ENCODE measurements around the gene DDX1.
"Not testable (repeated sequence)": the region's sequence is repeated elsewhere in the genome, so short reads cannot be mapped to it uniquely, and the experiment has no call there.

The DDX1 gene

DNA sequence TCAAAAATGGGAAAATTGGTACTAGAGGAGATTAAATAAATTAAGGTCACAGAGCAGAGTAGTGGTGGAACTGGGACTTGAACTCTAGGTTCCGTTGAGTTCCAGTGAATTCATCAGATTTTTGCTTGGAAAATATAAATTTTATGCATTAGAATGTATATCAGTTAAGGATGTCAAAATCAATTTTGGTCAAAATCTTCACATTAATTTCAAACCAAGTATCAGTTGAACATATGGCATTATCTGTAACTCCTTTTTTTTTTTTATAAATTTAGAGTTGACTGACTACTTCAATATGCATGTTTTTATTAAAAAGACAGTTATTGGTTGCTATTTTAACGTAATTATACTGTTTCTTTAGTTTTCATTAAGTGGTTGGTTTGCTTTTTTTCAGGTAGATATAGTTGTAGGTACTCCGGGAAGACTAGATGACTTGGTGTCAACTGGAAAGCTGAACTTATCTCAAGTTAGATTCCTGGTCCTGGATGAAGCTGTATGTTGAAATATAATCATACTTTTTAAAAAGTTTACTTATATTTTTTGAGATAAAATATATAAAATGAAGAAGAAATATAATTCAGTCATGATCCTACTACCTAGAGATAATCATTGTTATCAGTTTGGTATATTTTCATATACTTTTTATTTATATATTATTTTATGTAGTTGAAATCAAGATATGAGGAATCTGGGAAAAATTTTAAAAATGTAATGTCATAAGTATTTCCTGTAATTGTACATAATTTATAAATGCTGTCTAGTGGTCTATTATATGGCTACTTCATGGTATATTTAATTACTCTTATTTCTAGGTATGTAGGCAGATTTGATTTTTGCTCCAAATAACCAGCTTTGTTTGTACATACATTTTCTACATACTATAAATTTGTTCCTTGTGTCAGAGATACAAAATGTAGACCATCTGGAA, 25.4 kb downstream of the DDX1 start:
- no peak for DNase-seq

DNA sequence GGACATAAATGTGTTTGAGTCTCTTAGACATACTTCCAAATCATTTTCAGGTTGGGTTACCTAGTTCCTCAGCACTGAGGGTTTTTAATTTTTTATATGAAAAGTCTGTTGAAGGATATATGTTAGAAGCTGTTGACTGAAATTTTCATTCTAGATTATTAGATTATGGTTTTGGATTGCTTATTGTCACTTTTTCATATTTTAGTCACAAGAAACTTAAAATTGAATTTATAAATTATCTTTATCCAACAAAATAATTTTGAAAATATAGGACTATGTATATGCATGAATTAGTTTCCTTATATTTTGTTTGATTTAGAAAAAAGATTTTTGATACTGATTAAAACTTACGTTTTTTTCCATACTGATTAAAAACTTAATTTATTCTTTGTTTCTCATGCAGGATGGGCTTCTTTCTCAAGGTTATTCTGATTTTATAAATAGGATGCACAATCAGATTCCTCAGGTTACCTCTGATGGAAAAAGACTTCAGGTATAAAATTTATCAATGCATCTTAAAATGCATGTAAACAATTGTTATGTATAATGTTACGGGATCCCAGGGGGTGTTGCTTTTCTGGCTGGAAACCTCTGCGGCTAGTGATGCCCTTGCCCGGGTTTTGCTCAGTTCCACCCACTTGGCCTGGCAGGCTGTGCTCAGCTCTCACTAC, 26.2 kb downstream of the DDX1 start:
- DNase-seq, result no peak

DNA sequence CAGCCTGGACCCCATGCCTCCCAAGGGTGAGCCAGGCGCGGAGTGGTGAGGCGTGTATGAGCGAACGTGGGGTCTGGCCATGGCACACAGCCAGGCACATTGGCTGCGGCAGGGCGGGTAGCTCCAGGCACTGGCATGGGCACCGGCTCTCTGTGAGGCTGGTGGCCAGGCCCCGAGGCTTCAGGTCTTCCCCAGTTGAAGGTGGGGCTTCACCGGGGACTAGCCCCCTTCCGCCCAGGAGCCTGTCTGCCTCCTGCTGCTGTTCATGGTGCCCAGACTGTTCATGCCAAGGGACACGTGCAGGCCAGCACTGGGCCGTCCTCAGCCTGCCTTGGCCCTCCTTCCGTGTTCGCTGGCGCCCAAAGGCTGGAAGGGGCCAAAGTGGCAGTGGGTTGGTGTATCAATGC, 26.8 kb downstream of the DDX1 start:
- DNase-seq, result no peak

DNA sequence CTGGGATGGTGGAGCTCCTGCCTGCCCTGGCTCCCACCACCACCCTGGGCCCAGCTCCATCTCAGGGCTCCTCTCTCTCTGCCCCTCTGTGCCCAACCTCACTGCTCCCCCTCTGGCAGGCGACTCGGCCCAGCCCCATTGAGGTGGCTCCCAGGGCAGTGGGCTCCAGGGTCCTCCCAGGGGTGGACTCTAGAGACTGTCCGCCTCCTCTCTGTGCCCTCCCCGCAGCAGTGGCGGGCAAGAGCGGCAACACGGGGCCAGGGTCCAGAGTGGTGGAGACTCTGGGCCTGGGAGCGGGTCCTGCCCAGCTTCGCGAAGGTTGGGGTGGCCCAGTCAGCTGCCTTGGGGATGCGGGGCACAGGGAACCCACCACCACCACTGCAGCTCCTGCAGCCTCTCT, 27.4 kb downstream of the DDX1 start:
- DNase-seq, result no peak

DNA sequence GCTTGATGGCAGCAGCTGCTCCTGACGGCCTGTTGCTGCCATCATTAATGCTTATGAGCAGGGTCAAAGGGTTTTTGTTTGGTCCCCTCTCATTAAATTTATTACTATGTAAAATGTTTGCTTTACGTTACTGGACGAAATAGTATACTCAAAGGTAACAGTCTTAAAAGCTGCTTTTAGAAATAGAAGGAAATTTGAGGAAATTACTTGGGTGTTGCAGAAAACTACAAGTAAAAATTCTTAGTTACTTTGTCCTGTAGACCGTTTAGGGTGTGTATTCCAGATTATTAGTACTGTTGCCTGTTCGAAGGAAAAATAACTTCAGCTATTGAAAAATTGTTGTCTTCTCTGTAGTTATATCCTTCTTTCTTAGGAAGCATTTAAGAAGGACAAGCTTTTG, 27.8 kb downstream of the DDX1 start:
- no peak for DNase-seq

DNA sequence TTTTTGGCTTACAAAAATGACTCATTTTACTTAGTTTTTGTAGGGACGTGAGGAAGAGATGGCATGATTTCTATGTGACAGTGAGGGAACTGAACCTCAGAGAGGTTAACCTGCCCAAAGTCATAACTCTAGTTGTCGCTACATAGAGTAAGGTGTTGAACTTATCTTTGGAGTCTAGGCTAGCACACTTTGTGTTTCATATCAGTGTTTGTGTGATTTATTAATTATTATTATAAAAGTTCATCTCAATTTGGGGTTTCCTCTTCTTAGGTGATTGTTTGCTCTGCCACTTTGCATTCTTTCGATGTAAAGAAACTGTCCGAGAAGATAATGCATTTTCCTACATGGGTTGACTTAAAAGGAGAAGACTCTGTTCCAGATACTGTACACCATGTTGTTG, 28.3 kb downstream of the DDX1 start:
- no peak for DNase-seq

DNA sequence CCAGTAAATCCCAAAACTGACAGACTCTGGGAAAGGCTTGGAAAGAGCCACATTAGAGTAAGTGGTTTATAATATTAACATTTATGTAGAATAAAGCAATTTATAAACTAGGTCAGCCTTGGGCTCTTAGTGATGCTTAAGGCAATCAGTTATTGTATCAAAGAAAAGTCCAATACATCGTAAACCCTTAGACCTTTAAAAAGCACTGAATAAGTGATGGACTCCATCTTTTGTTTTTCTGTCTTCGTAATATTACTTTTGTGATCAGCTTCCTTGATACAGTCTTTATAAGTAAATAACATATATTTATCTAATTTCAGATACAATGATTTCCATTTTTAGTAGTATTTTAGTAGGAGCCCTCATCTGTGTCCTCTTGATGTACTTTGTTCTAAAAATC, 28.7 kb downstream of the DDX1 start:
- DNase-seq, result no peak

DNA sequence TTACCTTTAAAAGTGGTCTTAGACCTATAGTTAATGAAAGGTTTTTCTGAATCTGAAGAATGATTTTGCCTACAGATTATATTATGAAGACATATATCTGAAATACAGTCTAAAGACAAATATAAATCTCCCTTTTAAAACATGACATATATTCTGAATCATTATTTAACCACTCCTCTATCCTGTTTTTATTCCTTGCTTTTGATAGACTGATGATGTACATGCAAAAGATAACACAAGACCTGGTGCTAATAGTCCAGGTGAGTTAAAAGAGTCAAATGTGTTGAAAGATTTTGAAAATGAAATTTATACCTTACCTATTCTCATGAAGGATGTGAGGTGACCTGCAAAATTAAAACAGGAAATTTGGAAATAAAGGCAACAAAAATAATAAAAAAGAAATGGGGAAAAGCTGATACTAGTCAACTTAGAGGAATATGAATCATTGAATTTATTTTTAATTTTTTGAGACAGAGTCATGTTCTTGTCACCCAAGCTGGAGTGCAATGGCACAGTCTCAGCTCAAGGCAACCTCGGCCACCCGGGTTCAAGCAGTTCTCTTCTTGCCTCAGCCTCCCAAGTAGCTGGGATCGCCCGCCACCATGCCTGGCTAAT, 29.3 kb downstream of the DDX1 start:
- DNase-seq, result no peak

DNA sequence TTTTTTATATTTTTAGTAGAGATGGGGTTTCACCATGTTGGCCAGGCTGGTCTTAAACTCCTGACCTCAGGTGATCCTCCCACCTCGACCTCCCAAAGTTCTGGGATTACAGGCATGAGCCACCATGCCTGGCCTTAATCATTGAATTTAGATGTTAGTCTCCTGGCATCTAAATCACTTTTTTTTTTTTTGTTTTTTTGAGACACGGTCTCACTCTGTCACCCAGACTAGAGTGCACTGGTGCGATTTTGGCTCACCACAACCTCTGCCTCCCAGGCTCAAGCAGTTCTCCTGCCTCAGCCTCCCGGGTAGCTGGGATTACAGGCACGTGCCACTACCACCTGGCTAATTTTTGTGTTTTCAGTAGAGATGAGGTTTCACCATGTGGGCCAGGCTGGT, 29.8 kb downstream of the DDX1 start:
- not testable (repeated sequence) for DNase-seq

DNA sequence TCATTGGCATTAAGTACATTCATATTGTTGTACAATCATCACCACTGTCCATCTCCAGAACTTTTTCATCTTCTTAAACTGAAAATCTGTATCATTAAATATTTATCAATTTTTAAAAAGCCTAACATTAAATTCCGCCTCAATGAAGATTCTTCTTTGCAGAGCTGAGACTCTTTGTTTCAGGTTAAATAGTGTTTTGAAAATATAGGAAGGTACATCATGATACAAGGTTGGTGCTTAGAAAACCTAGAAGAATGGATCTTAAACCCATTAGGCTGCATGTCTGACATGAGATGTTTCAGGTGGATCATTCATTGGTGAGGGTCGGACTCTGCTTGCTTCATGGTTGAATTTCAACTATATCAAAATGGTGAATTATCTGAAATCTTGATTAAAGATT, 30.5 kb downstream of the DDX1 start:
- no peak for DNase-seq

DNA sequence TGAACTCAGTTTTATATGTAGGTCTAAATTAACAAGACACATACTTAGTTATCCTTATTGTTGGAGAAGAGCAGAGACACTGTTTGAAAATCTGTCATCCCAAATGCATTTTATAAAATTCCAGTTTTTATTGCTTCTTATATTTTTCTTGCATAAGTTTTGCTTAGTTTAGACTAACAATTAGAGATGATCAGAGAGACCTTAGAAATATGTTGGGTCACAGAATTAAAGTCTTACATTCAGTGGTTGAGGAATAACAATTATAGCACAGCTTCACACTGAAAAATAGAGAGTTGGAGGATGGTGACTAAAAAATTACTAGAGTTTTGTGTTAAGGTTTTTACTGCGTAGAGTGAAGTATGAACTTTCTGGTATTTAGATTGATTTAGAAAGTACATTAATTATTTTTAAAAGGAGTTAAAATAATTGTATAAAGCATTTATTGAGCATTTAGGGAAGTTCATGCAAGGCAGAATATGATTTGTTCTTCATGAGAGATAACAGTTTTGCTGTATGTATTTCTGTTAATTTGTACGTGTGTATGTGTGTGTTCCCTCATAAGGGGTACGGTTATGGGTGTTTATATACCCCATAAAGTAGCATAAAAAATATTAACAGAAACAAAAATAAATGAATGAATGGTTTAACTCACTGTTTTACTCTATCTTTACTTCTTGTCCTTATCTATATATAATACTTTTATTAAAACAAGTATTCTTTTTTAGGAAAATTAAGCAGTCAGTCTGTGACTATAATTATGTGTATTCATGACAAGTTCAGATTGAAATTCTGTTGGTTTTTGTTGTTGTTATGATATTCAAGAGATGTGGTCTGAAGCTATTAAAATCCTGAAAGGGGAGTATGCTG, 31.2 kb downstream of the DDX1 start:
- no peak for DNase-seq

DNA sequence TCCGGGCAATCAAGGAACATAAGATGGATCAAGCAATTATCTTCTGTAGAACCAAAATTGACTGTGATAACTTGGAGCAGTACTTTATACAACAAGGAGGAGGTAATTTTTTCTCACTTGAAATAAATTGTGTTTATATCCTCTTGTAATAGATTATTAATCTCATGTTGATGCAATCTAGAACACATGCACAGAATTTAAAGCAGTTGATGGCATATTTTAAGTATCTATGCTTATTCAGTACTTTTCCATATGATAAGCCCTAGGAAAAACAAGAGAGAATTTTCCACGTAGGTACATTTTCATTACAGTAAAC, 31.8 kb downstream of the DDX1 start:
- no peak for DNase-seq

DNA sequence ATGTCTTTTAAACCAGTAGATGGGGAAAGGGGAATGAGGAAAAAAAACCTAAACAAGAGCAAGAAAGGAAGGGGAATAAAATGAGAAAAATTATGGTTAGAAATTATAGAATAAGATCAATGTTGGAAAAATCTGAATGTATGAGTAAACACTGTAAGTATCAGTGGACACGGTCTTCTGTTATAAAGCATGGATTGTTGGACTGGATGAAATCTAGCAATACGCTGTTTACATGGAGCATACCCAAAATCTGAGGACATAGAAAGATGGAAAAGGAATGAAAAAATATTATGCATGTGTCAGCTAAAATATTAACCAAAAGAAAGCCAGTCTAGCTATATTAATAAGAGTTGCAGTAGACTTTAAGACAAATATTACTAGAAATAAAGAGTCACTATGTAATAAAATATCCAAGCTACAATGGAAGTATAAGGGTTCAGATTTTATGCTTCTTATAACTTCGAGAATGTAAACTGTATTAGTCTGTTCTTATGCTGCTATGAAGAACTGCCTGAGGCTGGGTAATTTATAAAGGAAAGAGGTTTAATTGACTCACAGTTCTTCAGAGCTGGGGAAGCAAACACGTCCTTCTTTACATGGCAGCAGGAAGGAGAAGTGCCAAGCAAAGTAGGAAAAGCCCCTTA, 32.4 kb downstream of the DDX1 start:
- DNase-seq, result no peak

DNA sequence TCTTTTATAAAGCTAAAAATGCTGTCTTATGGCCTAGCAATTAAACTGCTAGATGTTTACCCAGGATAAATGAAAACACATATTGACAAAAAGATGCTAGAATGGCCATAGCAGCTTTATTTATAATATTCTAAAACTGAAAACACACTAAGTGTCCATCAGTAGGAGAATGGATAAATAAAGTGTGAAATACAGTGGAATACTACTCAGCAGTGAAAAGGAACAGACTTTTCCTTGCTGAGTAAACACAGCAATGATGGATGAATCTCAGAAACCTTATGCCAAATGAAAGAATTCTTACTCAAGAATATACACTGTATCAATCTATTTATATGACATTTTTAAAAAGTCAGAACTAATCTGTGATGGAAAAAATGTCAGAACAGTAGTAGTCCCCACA, 33.2 kb downstream of the DDX1 start:
- DNase-seq, result no peak

DNA sequence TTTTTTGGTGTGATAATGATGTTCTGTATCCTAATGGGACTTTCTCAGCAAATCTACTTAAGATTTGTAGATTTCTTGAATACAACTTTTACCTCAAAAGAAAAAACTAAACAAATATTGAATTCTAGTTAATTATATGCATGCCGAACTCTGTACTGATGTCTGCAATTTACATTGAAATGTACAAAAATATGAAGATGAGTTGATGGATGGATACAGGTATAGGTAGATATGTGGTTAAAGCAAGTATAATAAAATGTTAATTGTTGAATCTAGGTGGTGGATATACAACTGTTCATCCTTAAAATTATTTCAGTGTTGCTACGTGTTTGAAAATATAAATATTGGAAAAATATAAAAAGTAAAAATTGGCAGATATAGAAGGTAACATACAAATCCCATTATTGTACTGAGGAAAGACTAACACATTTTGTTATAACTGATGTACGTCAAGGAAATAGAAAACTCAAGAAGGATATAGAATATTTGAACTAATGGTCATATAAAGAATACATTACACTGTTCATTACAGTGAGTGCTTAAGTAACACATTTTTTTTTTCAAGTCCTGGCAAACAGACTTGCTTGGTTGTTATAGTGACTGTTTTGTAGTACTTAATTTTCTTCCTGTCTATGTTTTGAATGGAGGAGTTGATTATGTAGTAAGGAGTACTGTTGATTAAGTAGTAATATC, 33.8 kb downstream of the DDX1 start:
- no peak for DNase-seq

DNA sequence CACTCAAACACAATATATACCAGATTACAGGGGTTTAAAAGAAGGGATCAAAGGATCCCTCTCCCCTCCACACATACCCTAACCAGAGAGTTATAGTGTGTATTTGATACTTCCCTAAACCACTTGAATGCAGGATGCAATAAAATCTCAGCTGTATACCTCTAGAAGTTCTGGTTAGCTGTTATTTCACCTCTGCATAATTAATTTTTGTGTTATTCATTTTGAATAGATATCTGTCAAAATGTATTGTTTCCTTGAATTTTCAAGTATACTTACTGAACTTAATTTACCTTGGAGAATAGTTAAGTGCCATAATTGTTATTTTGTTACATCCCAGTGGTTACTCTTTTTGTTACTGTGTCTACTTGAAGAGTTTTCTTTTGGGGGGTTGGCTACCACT, 34.5 kb downstream of the DDX1 start:
- no peak for DNase-seq

DNA sequence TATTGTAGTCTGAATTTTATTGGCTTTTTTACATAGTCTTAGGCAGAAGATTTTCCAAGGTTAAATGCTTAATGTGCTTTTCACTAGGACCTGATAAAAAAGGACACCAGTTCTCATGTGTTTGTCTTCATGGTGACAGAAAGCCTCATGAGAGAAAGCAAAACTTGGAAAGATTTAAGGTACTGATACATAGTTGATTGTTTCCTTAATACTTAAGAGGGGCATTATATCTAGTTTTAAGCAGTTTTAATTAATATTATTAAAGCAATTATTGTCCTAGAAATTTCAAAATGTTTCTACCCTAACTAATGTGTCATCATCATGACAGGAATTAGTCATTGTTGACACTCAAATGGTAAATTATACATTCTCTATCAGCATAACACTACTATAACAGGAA, 35.3 kb downstream of the DDX1 start:
- DNase-seq, result no peak

DNA sequence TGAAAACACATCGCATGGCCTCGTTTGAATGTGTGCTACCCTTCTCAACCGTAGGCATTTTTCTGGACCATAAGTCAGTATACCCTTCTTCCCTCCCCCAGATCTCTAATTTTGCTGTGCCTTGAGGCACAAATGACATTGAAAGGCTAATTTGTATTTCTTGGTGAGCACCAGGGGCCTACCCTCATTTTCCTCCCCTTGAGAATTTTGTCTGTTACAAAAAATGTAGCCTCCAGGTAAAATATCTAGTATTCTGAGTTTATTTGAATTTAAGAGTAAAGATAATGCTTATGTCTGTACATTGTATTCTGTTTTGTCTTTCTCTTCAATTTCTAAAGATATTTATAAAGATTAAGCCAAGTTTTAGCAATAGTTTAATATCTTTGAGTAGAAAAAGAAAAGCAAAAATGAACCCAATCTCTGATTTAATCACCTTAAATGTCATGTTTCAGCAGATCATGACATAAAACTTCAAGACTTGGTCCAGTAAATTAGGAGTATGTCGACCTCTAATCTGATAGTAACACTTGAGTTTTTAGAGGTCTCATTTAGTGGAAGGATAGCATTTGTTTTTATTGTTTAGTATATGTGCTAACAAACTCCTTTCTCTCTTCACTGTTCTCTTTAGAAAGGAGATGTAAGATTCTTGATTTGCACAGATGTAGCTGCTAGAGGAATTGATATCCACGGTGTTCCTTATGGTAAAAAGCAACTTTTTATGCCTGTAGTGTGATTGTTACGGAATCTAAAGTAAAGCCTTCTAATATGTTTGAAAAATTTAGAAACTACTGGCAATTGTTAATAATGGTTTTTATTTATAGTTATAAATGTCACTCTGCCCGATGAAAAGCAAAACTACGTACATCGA, 36.4 kb downstream of the DDX1 start:
- no peak for DNase-seq

DNA sequence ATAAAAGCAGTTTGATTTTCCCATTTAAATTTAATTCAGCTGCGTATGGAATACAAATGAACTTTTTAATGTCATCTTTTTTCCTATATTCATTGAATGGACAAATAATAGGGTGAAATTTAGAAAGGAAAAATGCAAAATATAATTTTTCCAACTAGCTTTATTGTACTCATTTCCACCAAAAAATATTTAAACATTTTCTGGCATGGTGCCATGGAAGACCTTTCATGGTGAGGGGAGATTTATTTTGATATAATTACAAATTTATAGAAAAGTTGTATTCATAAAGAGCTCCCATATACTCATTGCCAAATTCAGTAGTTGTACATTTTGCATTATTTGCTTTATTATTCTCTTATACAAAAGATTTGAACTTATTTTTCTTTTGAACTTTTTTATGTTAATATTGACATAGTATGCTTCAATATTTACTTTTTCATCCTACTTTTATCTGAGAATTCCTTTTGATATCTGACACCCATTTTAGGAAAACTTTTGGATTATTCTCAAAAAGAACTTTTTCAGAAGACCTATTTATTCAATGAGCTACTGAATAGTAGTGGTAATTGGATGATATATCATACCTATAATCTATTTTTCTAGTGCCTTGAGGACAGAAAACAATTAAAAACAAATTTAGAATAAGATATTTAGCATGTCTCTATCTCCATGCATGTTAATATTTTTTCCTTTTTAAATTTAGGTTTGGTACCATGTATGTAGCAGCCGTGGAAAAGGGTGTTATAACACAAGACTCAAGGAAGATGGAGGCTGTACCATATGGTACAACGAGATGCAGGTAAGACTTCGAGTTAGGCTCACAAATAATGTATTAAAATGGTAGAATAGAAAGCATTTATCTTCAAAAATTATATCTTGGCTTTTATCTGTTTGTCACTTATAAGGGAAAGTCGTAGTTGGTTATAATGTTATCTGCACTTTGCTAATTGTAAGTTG, 37.5 kb downstream of the DDX1 start:
- no peak for DNase-seq
